Measurements from ENCODE around the gene NUDCD2.
"Not testable (repeated sequence)": the region's sequence is repeated elsewhere in the genome, so short reads cannot be mapped to it uniquely, and the experiment has no call there.

Gene NUDCD2

DNA sequence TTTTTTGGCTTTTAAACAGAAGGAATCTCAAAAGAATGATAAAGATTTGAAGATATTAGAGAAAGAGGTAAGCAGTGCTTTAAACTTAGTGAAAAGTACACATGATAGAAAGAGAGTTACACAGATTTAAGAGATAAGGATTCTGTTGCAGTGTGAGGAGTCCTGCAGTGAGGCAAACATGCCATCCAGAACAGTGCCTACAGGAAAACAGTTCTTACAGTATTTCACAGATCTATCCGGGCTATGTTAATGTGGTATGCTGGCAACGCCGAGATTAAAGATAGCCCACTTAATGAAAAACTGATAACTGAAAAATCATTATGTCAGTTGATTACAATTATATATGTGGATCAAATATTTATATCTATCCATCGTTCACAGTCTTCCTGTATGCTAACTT is 7.8 kb upstream of the NUDCD2 start:
- DNase-seq (ENCODE audit: low read depth, low spot score) = no peak

GRCh38 chr5:163463063-163463435 is 3.1 kb upstream of the NUDCD2 start:
- no peak for DNase-seq (ENCODE audit: low read depth, low spot score)

- DNase-seq (ENCODE audit: low read depth, low spot score) = no peak
Observed at GRCh38 chr5:163460562-163461171, 765 bp upstream of the NUDCD2 start, which contains the start of gene HMMR. Gene HMMR, plus strand, starts transcription at chr5:163460632. Its CDS starts 61 bp downstream, at chr5:163460693.

DNA sequence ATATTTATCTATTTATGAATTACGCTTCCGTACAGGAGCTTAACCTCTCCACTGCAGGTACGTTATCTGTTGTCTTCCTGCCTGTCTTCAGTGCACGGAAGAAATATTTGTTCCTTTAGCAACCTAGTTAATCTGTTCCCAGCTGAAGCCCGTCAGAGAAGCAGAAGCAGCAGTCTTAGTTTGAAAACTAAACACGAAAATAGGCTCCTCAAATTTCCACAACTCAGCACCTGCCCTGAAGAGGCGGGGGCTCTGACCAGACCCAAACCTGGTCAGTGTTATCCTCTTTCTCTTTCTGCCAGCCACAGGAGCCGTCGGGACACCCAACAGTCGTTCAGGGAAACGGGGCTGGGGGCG is 462 bp downstream of the NUDCD2 start:
- DNase-seq (ENCODE audit: low read depth, low spot score) = no peak

GRCh38 chr5:163458778-163459385 is 1.0 kb downstream of the NUDCD2 start:
- no peak for DNase-seq (ENCODE audit: low read depth, low spot score)

DNA sequence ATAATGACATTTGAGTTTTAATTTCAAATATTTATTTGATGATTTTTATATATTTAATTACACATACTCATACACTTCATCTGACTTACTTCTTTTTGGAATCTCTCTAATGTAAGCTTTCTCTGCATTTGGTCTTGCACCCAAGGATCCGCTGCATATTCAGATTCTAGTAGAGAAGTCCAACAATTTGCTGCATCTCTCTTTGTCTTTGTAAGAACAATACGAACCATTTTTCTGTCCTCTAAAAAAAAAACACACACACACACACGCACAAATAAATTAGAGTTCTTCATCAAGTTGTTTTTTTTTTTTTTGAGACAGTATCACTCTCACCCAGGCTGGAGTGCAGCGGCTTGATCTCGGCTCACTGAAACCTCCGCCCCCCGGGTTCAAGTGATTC is 3.1 kb downstream of the NUDCD2 start:
- no peak for DNase-seq (ENCODE audit: low read depth, low spot score)

DNA sequence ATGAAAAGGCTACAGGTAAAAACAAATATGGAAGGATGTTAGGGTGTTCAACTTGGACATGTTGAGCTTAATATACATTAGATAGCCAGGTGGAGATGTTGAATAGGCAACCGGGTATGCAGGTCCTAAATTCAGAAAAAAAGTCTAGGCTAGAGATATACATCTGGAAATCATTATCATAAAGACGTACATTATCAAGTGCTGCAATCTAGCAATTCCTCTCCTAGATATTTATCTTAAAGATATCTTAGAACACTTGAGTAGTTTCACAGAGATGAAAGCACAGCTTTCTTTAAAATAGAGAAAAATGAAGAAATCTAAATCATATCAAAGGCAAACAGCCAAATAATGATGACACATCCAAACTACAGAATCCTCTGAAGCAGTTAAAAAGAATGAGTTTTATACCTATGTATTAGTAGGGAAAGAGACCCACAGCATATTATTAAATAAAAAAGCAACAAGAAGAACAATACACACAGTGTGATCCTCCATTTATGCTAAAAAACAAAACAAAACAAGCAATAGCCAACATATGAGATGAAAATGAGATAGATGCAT is 3.8 kb downstream of the NUDCD2 start:
- DNase-seq (ENCODE audit: low read depth, low spot score) = no peak

GRCh38 chr5:163455406-163455805 is 4.5 kb downstream of the NUDCD2 start:
- DNase-seq (ENCODE audit: low read depth, low spot score) = not testable (repeated sequence)

GRCh38 chr5:163453705-163454104 is 6.2 kb downstream of the NUDCD2 start:
- no peak for DNase-seq (ENCODE audit: low read depth, low spot score)

GRCh38 chr5:163451489-163451888 is 8.4 kb downstream of the NUDCD2 start:
- DNase-seq (ENCODE audit: low read depth, low spot score) = no peak

GRCh38 chr5:163448491-163448890 is 11.4 kb downstream of the NUDCD2 start:
- DNase-seq (ENCODE audit: low read depth, low spot score) = no peak

DNA sequence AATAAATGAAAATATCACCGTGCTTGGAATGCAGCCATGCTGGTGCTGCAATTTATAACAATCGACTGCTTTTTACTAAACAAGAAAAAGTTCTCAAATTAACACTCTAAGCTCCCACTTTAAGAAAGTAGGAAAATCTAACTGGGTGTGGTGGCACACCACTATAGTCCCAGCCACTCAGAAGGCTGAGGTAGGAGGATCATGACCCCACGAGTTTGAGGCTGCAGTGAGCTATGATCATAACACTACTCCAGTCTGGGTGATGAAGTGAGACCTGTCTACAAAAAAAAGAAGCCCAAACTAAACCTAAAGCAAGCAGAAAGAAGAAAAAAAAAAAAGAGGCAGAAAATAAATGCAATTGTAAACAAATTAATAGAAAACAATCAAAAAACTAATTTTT is 12.0 kb downstream of the NUDCD2 start:
- no peak for DNase-seq (ENCODE audit: low read depth, low spot score)

- no peak for DNase-seq (ENCODE audit: low read depth, low spot score)
Observed at GRCh38 chr5:163447191-163447590, 12.7 kb downstream of the NUDCD2 start.

GRCh38 chr5:163445345-163445744 is 14.6 kb downstream of the NUDCD2 start:
- DNase-seq (ENCODE audit: low read depth, low spot score) = no peak

DNA sequence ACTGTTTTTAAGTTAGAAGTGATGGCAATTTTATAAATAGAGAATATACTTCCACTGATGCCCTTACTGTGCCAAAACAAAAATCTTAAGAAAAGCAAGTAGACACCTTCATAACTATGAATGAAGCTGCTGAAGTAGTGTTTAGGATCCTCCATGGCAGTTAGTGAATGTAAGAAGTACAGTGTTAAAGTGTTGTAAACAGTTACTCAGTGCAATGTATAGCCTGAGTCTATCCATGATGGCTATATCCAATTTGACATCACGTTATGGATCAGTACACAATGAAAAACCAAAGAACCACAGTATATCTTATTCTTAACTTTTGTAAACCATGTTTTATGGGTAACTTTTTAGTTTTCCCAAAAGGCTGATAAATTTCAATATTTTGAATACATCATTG is 15.4 kb downstream of the NUDCD2 start:
- no peak for DNase-seq (ENCODE audit: low read depth, low spot score)

GRCh38 chr5:163440954-163441353 is 18.9 kb downstream of the NUDCD2 start:
- DNase-seq (ENCODE audit: low read depth, low spot score) = no peak

GRCh38 chr5:163439092-163439425 is 20.8 kb downstream of the NUDCD2 start:
- no peak for DNase-seq (ENCODE audit: low read depth, low spot score)

GRCh38 chr5:163437309-163438182 is 22.4 kb downstream of the NUDCD2 start, which contains the start of gene CCNG1:
Gene CCNG1, plus strand, starts transcription at chr5:163437595. Its CDS starts 1,662 bp downstream, at chr5:163439257.
- peak; percentile 91 for DNase-seq (ENCODE audit: low read depth, low spot score)

DNA sequence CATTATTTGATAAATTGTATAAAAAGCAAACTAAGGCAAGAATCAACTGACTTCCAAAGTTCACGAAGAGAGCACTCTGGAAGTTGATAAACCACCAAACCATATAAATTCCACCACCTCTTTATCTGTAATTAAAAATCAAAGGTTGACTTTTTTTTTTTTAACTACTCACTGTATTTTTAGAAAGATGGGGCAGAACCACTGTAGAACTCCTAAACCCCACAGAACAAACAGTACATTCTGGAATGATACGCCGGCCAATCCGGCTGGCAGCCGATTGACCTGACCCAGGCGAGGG is 22.9 kb downstream of the NUDCD2 start:
- DNase-seq (ENCODE audit: low read depth, low spot score) = no peak

DNA sequence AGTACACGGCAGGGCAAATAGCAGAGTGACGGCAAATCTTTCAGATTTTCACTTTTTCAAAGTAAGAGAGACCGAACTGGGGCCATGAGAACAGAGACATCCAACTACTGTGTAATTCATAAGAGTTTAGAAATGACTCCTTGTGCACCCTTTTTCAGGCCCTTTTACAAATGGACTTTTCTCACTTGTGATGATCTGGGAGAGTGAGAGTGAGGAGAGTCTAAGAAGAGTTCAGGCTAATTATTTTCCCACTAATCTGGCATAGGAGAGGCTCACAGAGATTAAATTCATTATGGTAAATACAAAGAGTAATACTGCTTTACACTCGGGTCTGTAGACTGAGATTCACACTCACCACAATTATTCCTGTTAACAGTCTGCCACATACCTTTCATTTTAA is 23.4 kb downstream of the NUDCD2 start:
- no peak for DNase-seq (ENCODE audit: low read depth, low spot score)

GRCh38 chr5:163434401-163434866 is 25.5 kb downstream of the NUDCD2 start:
- no peak for DNase-seq (ENCODE audit: low read depth, low spot score)

GRCh38 chr5:163433271-163433670 is 26.6 kb downstream of the NUDCD2 start:
- no peak for DNase-seq (ENCODE audit: low read depth, low spot score)

DNA sequence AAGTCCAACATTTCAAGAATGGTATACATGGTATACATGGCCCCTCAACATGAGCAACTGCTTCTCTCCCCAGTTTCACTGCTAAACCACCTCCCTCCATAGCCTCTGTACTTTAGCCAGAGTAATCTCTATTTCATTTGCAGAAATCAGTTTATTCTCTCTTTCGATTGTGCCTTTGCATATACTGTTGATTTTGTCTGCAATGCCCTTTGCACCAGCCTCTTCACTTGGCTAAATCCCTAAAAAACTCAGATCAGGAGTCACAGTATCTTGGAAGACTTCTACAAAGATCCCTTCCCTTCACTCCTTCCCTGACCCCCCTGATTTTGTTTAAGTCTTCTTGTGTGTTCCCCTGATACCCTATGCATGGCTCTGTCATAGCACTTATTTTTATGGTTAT is 27.4 kb downstream of the NUDCD2 start:
- no peak for DNase-seq (ENCODE audit: low read depth, low spot score)
